HG03469 (cell line): ENCODE measurements around the gene CLIP4.

Source experiments
- ATAC-seq: cut with Tn5 transposase; IDR thresholded peaks from one replicate; pipeline ENCODE4 v1.9.1; 2021; ENCODE audit warnings: mild to moderate bottlenecking, moderate library complexity, moderate number of reproducible peaks; ENCODE audit not compliant: unreplicated experiment

Gene CLIP4

GRCh38 chr2:29129586-29130281, 14.5 kb downstream of the CLIP4 start:
- no peak for ATAC-seq

GRCh38 chr2:29130295-29130694, 15.1 kb downstream of the CLIP4 start:
- no peak for ATAC-seq

GRCh38 chr2:29134933-29135332, 19.7 kb downstream of the CLIP4 start:
- no peak for ATAC-seq

- ATAC-seq = no peak
Measured at GRCh38 chr2:29139152-29139551, 23.9 kb downstream of the CLIP4 start.

GRCh38 chr2:29139731-29140130, 24.5 kb downstream of the CLIP4 start:
- no peak for ATAC-seq

- ATAC-seq = no peak
Measured at GRCh38 chr2:29143657-29144056, 28.4 kb downstream of the CLIP4 start.

GRCh38 chr2:29146197-29146596, 31.0 kb downstream of the CLIP4 start:
- no peak for ATAC-seq

GRCh38 chr2:29147963-29148362, 32.7 kb downstream of the CLIP4 start:
- no peak for ATAC-seq

GRCh38 chr2:29154610-29155009, 39.4 kb downstream of the CLIP4 start:
- ATAC-seq = no peak

GRCh38 chr2:29155578-29155977, 40.4 kb downstream of the CLIP4 start:
- no peak for ATAC-seq

- no peak for ATAC-seq
Measured at GRCh38 chr2:29157131-29157530, 41.9 kb downstream of the CLIP4 start.

- no peak for ATAC-seq
Measured at GRCh38 chr2:29159125-29159524, 43.9 kb downstream of the CLIP4 start.

- no peak for ATAC-seq
Measured at GRCh38 chr2:29160184-29160583, 45.0 kb downstream of the CLIP4 start.

- no peak for ATAC-seq
Measured at GRCh38 chr2:29162204-29162928, 47.2 kb downstream of the CLIP4 start.

GRCh38 chr2:29164091-29164846, 49.1 kb downstream of the CLIP4 start:
- no peak for ATAC-seq

GRCh38 chr2:29165362-29166241, 50.4 kb downstream of the CLIP4 start:
- ATAC-seq = no peak

- no peak for ATAC-seq
Measured at GRCh38 chr2:29166242-29167039, 51.2 kb downstream of the CLIP4 start.

GRCh38 chr2:29174937-29175336, 59.7 kb downstream of the CLIP4 start:
- ATAC-seq = no peak

GRCh38 chr2:29175338-29175737, 60.1 kb downstream of the CLIP4 start:
- no peak for ATAC-seq

GRCh38 chr2:29182334-29182733, 67.1 kb downstream of the CLIP4 start:
- no peak for ATAC-seq
